HCT116 (cell line): Measurements from ENCODE around the gene NELFB. TPM values are rescaled to one million over a fixed set of nuclear protein-coding genes. Genes with fewer than 3 reads are reported as not detected.

ENCODE experiments used
- CBX3 ChIP-seq: IDR thresholded peaks from 2 replicates; pipeline ENCODE4 v1.6.1; 2012; ENCODE audit warnings: low read depth
- EGR1 ChIP-seq: IDR thresholded peaks from 2 replicates; pipeline ENCODE4 v1.6.1; 2012; ENCODE audit warnings: low read depth
- EZH2 ChIP-seq: fragments of 200-600 bp; sonication (generic); IDR thresholded peaks from 2 replicates; pipeline ENCODE4 v1.6.1; 2017; ENCODE audit warnings: antibody characterized with exemption, mixed run types
- POLR2A ChIP-seq: IDR thresholded peaks from 2 replicates; pipeline ENCODE4 v1.7.0; 2011; ENCODE audit warnings: borderline replicate concordance; ENCODE audit not compliant: insufficient read depth, insufficient read length; ENCODE audit errors: extremely low read depth
- POLR2AphosphoS5 ChIP-seq: IDR thresholded peaks from 2 replicates; pipeline ENCODE4 v1.6.1; 2011; ENCODE audit warnings: mild to moderate bottlenecking, low read depth, low read length, moderate library complexity
- RAD21 ChIP-seq: IDR thresholded peaks from 2 replicates; pipeline ENCODE4 v1.6.1; 2012; ENCODE audit warnings: low read depth, mild to moderate bottlenecking
- REST ChIP-seq: IDR thresholded peaks from 2 replicates; pipeline ENCODE4 v1.6.1; 2012; ENCODE audit warnings: low read depth
- SP1 ChIP-seq: IDR thresholded peaks from 2 replicates; pipeline ENCODE4 v1.6.1; 2012; ENCODE audit warnings: low read depth
- SRF ChIP-seq: IDR thresholded peaks from 2 replicates; pipeline ENCODE4 v1.6.1; 2012; ENCODE audit warnings: low read depth
- YY1 ChIP-seq: IDR thresholded peaks from 2 replicates; pipeline ENCODE4 v1.6.1; 2011; ENCODE audit warnings: low read length, low read depth, moderate library complexity, mild to moderate bottlenecking; ENCODE audit not compliant: insufficient replicate concordance; ENCODE audit errors: extremely low read depth
- total RNA-seq: library from RNA; stranded (reverse); gene quantifications from one replicate; pipeline ENCODE4 v1.2.1, GENCODE V29; 2021; ENCODE audit not compliant: unreplicated experiment
- TF ChIP-seq, protein P1 (sequence below): IDR thresholded peaks from 2 replicates; pipeline ENCODE4 v1.6.1; 2011; ENCODE audit warnings: mild to moderate bottlenecking, low read length, moderate library complexity; ENCODE audit not compliant: insufficient replicate concordance; ENCODE audit errors: extremely low read depth

The NELFB gene
- total RNA-seq, 1 experiment from 2014 or later: 86.4 TPM

DNA sequence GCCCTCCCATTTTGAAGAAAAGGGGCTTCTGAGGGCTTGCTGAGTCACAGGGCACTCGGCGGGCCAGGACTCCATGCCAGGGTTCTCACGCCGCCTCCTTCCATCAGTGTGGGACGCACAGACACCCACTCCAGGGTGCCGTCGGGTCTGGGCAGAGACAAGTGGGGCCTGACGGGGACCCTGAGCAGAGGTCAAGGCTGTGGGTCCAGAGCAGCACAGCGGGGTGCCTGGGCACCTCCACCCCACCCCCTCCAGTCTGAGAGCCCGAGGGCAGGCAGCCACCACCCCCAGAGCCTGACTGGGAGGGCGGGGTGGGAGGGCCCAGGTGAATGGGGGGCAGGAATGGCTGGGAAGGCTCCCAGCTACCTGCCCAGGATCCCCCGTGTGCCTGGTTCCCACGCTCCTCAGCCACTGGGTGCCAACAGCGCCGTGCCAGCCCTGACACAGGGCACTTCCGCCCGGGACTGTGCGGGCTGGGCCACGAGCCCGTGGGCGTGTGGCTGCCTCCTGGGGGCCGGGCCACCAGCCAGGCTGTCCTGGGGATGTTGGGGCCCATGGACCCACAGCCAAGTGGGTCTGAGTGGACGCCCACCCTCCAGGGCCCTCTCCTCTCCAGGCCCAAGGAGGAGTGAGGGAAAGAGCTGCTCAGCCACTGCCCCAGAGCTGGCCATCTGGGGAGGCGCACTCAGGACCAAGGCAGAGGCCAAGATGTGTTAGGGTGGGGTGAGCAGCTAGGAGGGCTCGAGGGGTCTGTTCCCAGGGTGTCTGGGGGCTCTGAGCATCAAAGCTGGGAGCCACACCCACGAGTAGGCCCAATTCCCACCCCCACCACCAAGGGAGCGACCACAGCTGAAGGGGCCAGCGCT is 57.1 kb downstream of the NELFB start (continued):
- TF ChIP-seq REST (no peak), POLR2A (no peak), EZH2 (no peak), SRF (no peak), CBX3 (no peak), POLR2AphosphoS5 (no peak), YY1 (no peak), RAD21 (no peak), SP1 (no peak), EGR1 (no peak)
- TF ChIP-seq, protein P1, sequence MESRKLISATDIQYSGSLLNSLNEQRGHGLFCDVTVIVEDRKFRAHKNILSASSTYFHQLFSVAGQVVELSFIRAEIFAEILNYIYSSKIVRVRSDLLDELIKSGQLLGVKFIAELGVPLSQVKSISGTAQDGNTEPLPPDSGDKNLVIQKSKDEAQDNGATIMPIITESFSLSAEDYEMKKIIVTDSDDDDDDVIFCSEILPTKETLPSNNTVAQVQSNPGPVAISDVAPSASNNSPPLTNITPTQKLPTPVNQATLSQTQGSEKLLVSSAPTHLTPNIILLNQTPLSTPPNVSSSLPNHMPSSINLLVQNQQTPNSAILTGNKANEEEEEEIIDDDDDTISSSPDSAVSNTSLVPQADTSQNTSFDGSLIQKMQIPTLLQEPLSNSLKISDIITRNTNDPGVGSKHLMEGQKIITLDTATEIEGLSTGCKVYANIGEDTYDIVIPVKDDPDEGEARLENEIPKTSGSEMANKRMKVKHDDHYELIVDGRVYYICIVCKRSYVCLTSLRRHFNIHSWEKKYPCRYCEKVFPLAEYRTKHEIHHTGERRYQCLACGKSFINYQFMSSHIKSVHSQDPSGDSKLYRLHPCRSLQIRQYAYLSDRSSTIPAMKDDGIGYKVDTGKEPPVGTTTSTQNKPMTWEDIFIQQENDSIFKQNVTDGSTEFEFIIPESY: no peak
